ENCODE measurements around the gene FAM184B.

Gene FAM184B

DNA sequence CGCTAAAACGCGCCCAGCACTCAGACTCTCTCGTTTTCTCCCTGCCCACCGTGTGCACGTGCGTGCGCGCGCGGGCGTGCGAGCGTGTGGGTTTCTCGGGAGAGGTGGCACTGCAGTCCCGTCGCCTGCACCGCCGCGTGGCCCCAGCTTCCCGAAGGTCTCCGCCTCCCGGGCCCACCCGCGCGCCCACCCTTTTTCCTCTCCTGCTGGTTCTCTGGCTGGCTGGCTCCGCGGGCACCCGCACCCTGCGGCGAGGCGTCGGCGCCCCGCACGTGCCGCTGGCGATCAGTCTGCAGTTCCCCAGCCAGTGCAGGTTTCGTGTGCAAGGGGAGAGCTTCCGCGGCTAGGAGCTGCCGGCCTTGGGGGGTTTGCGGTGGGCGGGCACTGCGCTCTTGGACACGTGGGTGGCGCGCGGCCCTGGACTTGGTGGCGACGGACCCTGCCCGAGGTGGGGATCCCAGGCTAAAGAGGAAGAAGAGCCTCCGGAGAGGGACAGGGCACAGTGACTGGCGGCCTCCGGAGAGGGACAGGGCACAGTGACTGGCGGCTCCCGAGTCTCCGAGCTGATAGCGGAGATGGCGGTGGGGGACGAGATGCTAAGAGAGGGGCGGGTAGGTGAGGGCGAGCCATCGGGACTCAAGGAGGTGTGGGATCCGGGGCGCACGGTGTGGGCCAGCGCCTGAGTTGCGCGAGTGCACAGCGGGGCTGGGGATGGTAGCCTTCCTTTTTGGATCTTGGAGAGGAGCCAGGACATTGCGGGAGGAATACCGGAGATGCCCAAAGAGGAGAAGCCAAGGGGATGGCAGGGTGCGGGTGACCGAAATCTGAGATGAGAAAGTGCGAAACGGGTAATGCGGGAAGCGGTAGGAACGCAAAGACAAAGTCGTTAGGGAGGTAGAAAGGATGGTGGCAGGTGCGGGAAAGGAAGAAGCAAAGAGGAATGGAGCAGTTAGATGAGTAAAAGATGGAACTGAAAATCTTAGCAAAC lies at the start of gene FAM184B:
FAM184B (minus strand) TSS at position 322 of the 988 bp plus-strand sequence. CDS start 322 bp downstream, outside the sequence.
- DNase-seq: peak in 2 of 3 experiments; percentile 84 to 85

DNA sequence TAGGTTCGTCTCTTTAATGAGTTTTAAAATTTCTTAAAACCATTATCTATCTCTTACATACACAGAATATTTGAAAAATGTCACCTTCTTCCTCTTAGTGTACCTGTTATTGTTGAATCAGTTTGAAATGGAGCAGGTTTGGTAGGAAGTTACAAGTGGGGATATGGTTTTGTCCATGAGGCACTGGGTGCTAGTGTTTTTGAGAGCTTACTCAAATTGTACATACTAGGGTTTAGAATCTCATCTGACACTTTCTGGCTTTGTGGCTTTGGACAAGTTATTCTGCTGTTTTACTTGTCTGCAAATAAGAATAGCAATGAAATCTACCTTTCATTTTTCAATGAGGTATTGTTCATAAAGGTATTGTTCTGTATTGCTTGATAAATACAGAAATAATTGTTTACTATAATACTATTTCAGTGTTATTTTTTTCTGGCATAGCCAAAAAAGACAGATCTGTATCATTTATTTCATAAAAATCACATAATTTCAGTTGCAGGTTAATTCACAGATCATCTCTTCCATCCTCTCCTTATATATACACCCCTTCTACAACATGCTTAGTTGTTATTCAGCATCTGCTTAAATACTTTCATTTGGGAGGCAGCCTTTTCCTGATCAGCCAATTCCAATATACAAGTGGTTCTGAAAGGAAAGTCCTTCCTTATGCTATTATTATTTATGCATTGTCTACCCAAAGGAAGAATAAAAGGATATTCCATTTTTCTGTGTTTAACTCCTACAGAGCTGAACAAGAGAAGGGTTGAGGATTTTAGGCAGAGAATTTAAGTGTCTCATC lies 42.6 kb upstream of the FAM184B start:
- DNase-seq: no peak

DNA sequence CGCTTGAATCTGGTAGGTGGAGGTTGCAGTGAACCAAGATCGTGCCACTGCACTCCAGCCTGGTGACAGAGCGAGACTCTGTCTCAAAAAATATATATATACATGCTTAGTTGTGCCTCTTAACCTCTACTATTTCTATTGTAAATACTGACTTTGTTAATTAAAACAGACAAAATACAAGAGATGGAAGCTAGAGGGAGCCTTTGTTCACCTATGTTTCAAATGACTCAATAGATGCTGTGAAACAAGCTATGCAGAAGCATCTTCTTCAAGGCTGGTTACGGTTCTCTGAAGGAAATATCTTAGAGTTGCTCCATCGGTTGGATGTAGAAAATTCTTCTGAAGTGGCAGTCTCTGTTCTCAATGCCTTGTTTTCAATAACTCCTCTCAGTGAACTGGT lies 35.6 kb upstream of the FAM184B start:
- DNase-seq: peak in 2 of 3 experiments; percentile 12 to 65

GRCh38 chr4:17816142-17816541 lies 34.7 kb upstream of the FAM184B start:
- DNase-seq: no peak

GRCh38 chr4:17814140-17814539 lies 32.7 kb upstream of the FAM184B start:
- no peak for DNase-seq

DNA sequence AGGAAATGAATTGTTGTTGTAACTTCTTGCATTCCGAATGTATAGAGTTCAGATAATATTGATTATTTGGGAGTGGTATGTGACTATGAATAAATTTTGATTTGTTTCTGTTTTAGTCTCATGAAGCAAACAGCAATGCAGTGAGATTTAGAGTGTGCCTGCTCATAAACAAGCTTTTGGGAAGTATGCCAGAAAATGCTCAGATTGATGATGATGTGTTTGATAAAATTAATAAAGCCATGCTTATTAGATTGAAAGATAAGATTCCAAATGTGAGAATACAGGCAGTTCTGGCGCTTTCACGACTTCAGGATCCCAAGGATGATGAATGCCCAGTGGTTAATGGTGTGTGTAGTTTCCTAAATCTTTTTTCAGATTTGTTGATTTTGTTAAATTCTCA lies 31.4 kb upstream of the FAM184B start:
- peak in 1 of 3 experiments; percentile 46 for DNase-seq

- peak in 1 of 3 experiments; percentile 63 for DNase-seq
Measured at GRCh38 chr4:17812125-17812524, 30.7 kb upstream of the FAM184B start.

- DNase-seq: peak in 1 of 3 experiments; percentile 74
Measured at GRCh38 chr4:17811078-17811603, 29.7 kb upstream of the FAM184B start.

DNA sequence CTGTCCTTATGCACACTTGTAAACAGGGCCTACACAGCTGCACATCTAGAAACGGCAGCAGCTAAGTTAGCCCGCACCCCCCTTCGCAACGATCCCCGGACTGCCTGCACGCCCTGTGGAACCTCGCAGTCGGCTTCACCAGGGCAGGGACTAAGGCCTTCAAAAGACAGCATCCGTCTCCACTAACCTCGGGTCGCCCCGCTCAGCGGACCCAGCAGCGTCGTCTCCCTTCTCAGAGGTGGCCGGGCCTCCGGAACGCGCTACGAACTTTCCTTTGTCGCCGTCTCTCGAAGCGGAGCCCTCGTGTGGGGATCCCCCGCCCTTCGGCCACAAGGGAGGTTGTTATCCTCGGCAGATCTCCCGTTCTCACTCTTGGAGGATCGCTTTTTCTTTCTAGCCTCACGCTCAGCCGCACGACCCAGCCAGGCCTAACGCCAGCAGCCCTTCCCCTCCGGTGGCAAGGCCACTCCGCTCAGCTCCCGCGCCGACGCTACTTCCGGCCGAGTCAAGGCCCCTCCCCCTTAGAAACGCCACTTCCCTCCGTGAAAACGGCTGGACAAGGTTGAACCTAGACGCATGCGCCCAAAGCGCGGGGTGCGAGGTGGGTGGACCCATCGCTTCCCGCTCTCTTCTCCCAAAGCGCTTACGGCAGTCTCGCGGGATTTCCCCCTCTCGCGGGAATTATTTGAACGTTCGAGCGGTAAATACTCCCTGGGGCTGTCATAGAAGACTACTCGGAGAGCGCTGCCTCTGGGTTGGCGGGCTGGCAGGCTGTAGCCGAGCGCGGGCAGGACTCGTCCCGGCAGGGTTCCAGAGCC lies 29.0 kb upstream of the FAM184B start, which contains the start of the genes DCAF16 and NCAPG:
DCAF16 (minus strand) TSS at position 498 of the 818 bp plus-strand sequence. CDS start 6,616 bp downstream, outside the sequence.
NCAPG (plus strand) TSS at position 720 of the 818 bp plus-strand sequence. CDS start 99 bp downstream, outside the sequence.
- DNase-seq: peak; percentile 99 to 100 (median 100)

DNA sequence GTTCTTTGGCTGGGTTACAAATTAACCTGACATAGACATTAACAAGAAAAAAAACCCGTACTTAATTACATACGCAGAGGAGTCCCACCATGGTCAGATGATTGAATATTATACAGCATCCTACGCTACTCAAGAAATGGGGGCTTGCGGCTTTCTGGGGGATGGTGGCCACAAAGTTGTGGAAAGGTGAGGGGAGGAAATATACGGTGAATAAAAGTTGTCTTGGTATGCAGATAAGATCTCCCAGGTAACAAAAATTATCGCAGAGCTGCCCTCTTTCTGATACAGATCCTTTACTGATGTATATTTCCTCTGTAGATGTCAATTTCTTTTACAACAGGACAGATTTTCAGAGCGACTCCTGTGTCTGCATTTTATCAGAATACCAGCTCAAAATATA lies 28.2 kb upstream of the FAM184B start:
- peak in 1 of 3 experiments; percentile 60 for DNase-seq

GRCh38 chr4:17807446-17807845 lies 26.0 kb upstream of the FAM184B start:
- DNase-seq: no peak

DNA sequence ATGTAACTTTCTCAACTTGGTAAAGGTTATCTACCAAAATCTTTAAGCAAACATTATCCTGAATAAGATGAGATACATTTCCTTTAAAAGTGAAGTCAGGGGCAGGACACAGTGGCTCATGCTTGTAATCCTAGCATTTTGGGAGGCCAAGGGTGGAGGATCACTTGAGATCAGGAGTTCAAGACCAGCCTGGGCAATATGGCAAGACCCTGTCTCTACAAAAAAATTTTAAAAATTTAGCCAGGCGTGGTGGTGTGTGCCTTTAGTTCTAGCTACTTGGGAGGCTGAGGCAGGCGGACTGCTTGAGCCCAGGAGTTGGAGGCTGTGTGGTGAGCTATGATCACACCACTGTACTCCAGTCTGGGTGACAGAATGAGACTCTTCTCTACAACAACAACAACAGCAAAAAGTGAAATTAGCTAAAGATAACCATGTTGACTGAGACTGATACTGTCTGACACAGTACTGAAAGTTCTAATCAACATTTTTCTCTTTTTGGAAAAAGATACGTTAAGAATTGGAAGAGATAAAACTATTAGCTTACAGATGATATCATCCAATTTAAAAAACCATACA lies 24.2 kb upstream of the FAM184B start:
- DNase-seq: no peak

GRCh38 chr4:17797808-17798207 lies 16.4 kb upstream of the FAM184B start:
- no peak for DNase-seq

DNA sequence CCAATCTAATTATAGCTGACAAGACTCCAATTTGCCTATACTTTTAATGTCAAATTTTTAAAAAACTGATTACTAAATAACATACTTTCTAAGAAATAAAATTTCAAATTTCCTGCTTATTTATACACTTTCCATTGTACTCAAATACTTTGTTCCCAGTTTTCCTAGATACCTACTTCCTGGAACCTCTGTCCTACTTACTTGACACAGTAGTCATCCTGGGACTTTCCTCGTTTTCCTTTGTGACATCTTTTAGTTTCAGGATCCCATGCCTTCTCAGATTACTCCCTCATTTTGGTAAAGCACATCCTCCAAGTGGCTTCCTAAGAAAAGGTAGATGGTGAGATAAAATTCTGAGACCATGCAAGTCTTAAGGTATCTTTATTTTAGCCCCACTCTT lies 13.3 kb upstream of the FAM184B start:
- no peak for DNase-seq

DNA sequence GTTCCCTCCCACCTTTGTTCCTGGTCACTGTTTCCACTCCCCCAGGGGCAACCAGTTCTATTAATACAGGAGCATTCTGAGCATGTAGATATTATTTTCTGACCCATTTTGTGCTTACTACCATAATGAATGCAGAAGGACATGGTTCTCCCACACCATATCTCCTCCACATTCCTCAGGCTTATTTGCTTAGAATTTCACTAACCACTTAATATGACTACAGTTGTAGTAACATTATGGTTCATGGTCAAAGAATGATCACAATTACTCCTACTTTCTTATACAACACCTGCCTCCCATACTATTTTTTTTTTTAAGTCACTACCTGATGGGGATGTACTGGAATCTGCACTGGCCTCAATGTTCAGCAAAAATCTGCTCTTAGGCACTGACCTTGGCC lies 7.5 kb upstream of the FAM184B start:
- DNase-seq: no peak

DNA sequence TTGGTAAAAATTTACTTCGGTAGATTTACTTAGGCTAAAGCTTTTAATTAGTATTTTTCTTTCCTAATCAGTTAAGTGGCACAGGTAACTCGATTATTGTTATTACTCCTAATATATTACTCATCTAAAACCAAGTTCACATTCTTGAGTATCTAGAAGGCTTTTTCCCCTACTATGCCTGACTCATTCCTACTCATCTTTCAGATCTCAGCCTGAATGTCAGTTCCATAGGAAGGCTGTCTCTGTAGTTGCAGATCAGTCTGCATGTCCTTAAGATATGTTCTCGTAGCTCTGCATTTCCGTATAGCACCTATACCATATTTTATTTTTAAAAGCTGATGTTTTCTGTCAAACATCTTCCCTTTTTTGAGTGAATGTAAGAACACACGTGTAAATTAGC lies 5.9 kb upstream of the FAM184B start:
- DNase-seq: no peak

DNA sequence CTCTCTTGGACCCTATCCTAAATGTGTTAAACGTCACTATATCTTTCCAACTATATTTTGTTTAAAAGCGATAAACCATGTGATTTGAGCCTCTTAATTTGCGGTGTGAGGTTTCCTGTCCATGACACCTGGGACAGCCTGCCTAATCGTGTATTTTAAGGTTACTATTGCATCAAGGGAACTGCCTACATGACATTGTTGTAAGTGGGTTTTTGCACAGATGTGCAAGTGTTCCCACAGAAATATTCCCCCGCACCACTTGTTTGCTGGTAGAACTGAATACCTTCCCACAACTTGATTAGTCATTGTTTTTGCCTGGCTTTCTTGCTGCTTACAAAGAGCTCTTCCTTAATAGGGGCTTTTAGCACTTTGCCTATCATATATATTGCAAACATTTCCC lies 5.1 kb upstream of the FAM184B start:
- no peak for DNase-seq

DNA sequence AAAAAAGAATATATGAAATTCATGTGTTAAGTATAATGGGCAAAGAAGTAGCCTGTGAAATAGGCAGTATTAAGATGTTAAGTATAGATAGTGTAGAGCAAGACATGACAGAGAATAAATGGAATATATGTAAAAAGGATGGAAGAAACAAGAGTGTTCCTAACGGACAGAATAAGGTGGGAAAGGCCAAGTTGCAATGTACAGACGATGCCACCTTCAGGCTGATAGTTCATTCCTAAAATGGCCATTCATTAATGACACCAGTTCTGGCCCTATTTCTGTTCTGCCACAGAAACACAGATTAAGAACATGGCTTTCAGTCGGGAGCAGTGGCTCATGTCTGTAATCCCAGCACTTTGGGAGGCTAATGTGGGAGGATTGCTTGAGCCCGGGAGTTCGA lies 4.4 kb upstream of the FAM184B start:
- DNase-seq: peak in 1 of 3 experiments; percentile 38

DNA sequence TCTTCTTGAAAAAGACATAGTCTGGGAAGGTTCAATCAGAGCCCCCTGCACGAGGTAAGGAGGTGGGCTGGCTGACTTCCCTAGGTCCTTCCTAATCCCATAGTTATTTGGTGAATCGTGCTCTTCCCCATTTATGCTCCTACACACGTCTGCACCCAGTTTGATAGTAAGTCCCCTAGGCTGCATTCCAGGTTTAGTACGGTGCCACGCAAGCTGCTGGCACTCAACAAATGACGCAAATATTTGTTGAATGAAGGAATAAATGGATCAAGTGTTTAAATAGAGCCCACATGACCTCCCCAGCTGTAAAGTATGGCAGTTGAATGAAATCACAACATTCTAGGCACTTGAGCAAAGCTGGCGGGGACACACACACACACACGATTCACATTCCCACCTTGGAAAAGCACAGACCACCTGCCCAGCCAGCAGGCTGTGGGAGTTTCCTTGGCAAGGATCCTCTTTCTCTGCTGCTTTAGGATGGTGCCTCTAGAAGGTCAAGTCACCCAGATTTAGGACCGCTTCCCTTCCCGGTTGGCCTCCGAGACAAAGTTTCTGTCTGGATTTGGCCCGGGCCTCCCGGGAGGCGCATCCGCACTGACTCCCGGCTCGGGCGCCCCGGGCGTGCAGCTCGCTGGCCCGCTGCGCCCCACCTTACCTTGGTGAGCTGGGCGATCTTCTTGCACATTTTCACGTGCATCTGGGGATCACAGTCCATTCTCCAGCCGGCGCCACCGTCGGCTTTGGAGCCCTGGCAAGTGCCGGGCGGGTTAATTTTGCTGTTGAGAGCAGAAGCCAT lies 721 bp downstream of the FAM184B start:
- peak in 2 of 3 experiments; percentile 77 to 83 for DNase-seq

GRCh38 chr4:17778431-17778830 lies 3.0 kb downstream of the FAM184B start:
- no peak for DNase-seq
